Psoas muscle (tissue), 8 donors: Measurements from ENCODE around the gene TENT4A. TPM values are rescaled to one million over a fixed set of nuclear protein-coding genes. Genes with fewer than 3 reads are reported as not detected.

Experiments
- ATAC-seq, 4 donors: fragments of 200-7000 bp; cut with Tn5 transposase; one replicate each; pipeline ENCODE4 v1.9.1; 2020; ENCODE audit warnings: moderate library complexity in 3 of 4, mild to moderate bottlenecking in 2 of 4
- DNase-seq, 2 donors: peaks; one replicate each; pipeline ENCODE4 v3.0.0-alpha.2; 2020
- H3K27ac ChIP-seq: fragments of 200-600 bp; one replicate; pipeline ENCODE4 v1.8.0; 2022
- H3K27me3 ChIP-seq, 3 donors: fragments of 200-600 bp in 1 of 3; one replicate each; pipeline versions ENCODE4 v1.6.1 to v1.8.0; 2013 to 2022; ENCODE audit warnings: low read length in 2 of 3, mild to moderate bottlenecking in 2 of 3, moderate library complexity in 1 of 3; ENCODE audit not compliant: insufficient read depth in 3 of 3
- H3K36me3 ChIP-seq, 2 donors: fragments of 200-600 bp in 1 of 2; one replicate each; pipeline versions ENCODE4 v1.6.1 to v1.8.0; 2013 to 2022; ENCODE audit warnings: low read depth in 1 of 2, mild to moderate bottlenecking in 1 of 2, moderate library complexity in 1 of 2; ENCODE audit not compliant: insufficient read depth in 1 of 2
- H3K4me1 ChIP-seq: fragments of 200-600 bp; one replicate; pipeline ENCODE4 v1.8.0; 2022
- H3K4me3 ChIP-seq: fragments of 200-600 bp; one replicate; pipeline ENCODE4 v1.8.0; 2022; ENCODE audit warnings: mild to moderate bottlenecking
- H3K9me3 ChIP-seq: fragments of 200-600 bp; one replicate; pipeline ENCODE4 v1.8.0; 2022
- WGBS, 3 donors: extraction: QIAGEN DNeasy Blood & Tissue Kit; methylation state at CpG; one replicate each; pipeline versions ENCODE4 v1.1.6 to v1.1.7; 2013; 5-methylcytosine and 5-hydroxymethylcytosine counted together
- intact Hi-C, 2 donors: fragments of 100-400 bp; cut with DNase I; formaldehyde crosslinking; loops; one replicate each; pipeline versions ENCODE4 v1.11.0 to v1.14.2; 2022
- polyA plus RNA-seq, 3 donors: library from polyadenylated mRNA; stranded (reverse); fragments of 200-250 nt; gene quantifications; one replicate each; pipeline ENCODE4 v1.2.3, GENCODE V29; 2013
- total RNA-seq, 4 donors: library from RNA; stranded (reverse); fragmentation: NEBNext Ultra II Directional in 2 of 4; extraction: Animal tissue kit (Norgen Biotek cat#: 25700) in 2 of 4; gene quantifications; one replicate each; pipeline versions ENCODE4 v1.2.1 to v1.2.4, GENCODE V29; 2021 to 2023
- TF ChIP-seq, protein P1 (sequence below): fragments of 200-600 bp; IDR thresholded peaks from one replicate; pipeline ENCODE4 v1.8.0; 2022; ENCODE audit warnings: antibody characterized with exemption
- donor health status: healthy with polysubstance abuse.
- donor health status: DM: no; HTN: no; CAD: no; lungs with moderate emphysema.
- donor health status: Bipolar disorder and iron deficiency.
- donor health status: healthy.
- donor health status: DM: yes; HTN: yes; CAD: no.
- donor health status: DM: no; HTN: no; CAD: no.
- donor health status: DM: no; HTN: no; CAD: no.
- donor health status: DM: yes; HTN: yes; CAD: no.

The TENT4A gene
- total and polyA plus RNA-seq, 7 donors: 5.0 to 19.2 (median 12.7) TPM

- H3K27me3 ChIP-seq: peaks cover 0 to 1% (median 0%) of the 10 kb centered on the region in 3 donors
- intact Hi-C loops: no loop called here
- H3K4me3 ChIP-seq: no peak overlapping the region
- 84 to 85% (median 84%) methylated on average over 1 of the region's 1 CpG for WGBS, 3 donors
- no peaks in the 10 kb centered on the region for H3K4me1 ChIP-seq
- TF ChIP-seq, protein P1, sequence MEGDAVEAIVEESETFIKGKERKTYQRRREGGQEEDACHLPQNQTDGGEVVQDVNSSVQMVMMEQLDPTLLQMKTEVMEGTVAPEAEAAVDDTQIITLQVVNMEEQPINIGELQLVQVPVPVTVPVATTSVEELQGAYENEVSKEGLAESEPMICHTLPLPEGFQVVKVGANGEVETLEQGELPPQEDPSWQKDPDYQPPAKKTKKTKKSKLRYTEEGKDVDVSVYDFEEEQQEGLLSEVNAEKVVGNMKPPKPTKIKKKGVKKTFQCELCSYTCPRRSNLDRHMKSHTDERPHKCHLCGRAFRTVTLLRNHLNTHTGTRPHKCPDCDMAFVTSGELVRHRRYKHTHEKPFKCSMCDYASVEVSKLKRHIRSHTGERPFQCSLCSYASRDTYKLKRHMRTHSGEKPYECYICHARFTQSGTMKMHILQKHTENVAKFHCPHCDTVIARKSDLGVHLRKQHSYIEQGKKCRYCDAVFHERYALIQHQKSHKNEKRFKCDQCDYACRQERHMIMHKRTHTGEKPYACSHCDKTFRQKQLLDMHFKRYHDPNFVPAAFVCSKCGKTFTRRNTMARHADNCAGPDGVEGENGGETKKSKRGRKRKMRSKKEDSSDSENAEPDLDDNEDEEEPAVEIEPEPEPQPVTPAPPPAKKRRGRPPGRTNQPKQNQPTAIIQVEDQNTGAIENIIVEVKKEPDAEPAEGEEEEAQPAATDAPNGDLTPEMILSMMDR: no peak
- no peaks in the 10 kb centered on the region for H3K36me3 ChIP-seq
- DNase-seq: no peak
- H3K9me3 ChIP-seq: no peaks in the 10 kb centered on the region
- H3K27ac ChIP-seq: no peak overlapping the region
- ATAC-seq: no peak
These were observed 34.8 kb upstream of the TENT4A start for GRCh38 chr5:6678385-6678784.

DNA sequence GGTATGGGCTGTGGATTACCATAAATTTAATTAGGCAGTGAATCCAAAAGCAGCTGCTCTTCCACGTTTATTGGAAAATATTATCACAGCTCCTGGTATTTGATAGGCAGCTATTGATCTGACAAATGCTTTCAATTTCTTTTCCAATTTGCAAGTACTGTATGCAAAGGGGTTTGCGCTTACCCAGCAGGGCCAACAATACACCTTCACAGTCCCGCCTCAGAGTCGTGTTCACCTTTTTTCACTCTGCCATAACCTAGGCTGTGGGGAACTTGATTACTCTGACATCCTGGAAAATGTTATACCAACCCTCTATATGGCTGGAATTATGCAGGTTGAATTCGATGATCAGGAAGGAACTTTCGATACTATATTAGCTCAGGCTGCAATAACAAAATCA, 32.3 kb upstream of the TENT4A start:
- 62 to 70% (median 66%) methylated on average over 6 of the region's 6 CpGs for WGBS, 3 donors
- no peak for DNase-seq
- Histone ChIP-seq H3K27me3 (peaks cover 0 to 1% (median 0%) of the 10 kb centered on the region in 3 donors), H3K9me3 (no peaks in the 10 kb centered on the region), H3K27ac (no peak overlapping the region), H3K4me3 (no peak overlapping the region), H3K4me1 (no peaks in the 10 kb centered on the region), H3K36me3 (no peaks in the 10 kb centered on the region)
- ATAC-seq: no peak
- TF ChIP-seq, protein P1: no peak
- intact Hi-C loops: no loop called here

- Histone ChIP-seq H3K4me3 (no peak overlapping the region), H3K9me3 (no peaks in the 10 kb centered on the region), H3K4me1 (no peaks in the 10 kb centered on the region), H3K27ac (no peak overlapping the region), H3K36me3 (no peaks in the 10 kb centered on the region), H3K27me3 (peaks cover 0 to 1% (median 0%) of the 10 kb centered on the region in 3 donors)
- 40 to 88% (median 47%) methylated on average over 2 of the region's 2 CpGs for WGBS, 3 donors
- ATAC-seq (no peak), DNase-seq (no peak)
- TF ChIP-seq, protein P1: no peak
- intact Hi-C loops: no loop called here
These were observed 31.6 kb upstream of the TENT4A start for GRCh38 chr5:6681682-6682081.

DNA sequence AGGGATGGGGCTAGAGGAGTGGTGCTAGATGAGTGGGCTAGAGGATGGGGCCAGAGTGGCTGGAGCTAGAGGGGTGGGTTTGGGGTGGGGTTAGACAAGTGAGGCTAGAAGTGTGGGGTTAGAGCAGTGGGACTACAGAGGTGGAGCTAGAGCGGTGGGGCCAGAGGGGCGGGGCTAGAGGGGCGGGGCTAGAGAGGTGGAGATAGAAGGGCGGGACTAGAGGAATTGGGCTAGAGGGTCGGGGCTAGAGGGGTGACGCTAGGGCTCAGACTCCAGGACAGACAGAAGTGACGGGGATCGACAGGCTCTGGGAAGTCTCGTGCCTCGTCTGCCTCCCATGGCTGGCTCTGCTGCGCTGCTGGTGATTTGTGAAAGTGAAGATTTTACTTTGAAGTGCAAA, 31.0 kb upstream of the TENT4A start:
- Histone ChIP-seq H3K9me3 (no peaks in the 10 kb centered on the region), H3K27ac (no peak overlapping the region), H3K36me3 (no peaks in the 10 kb centered on the region), H3K4me3 (no peak overlapping the region), H3K4me1 (no peaks in the 10 kb centered on the region), H3K27me3 (peaks cover 0 to 1% (median 0%) of the 10 kb centered on the region in 3 donors)
- intact Hi-C loops: no loop called here
- whole genome bisulfite sequencing, 3 donors: 38 to 61% (median 51%) methylated on average over 11 of the region's 11 CpGs
- DNase-seq: no peak
- ATAC-seq: no peak
- TF ChIP-seq, protein P1: no peak

GRCh38 chr5:6683241-6683640, 30.0 kb upstream of the TENT4A start:
- H3K36me3 ChIP-seq: no peaks in the 10 kb centered on the region
- intact Hi-C loops: no loop called here
- H3K4me3 ChIP-seq: no peak overlapping the region
- TF ChIP-seq, protein P1: no peak
- H3K27me3 ChIP-seq: peaks cover 0 to 1% (median 0%) of the 10 kb centered on the region in 3 donors
- H3K27ac ChIP-seq: no peak overlapping the region
- WGBS, 3 donors: 77 to 89% (median 87%) methylated on average over 8 of the region's 8 CpGs
- DNase-seq: no peak
- no peak for ATAC-seq
- H3K4me1 ChIP-seq: no peaks in the 10 kb centered on the region
- no peaks in the 10 kb centered on the region for H3K9me3 ChIP-seq
